ENCODE data around the gene VEZT. TPM values are rescaled to one million over a fixed set of nuclear protein-coding genes. Genes with fewer than 3 reads are reported as not detected.

Gene VEZT
- total and polyA plus RNA-seq, 3 experiments from 2014 or later, result 25.7 to 53.6 (median 46.8) TPM

- H3K27ac ChIP-seq (ENCODE audit: low read depth, low read length), result no peak overlapping the region
- no peaks in the 10 kb centered on the region for H3K27me3 Mint-ChIP-seq
- H3K9me3 ChIP-seq (ENCODE audit: low read length), result no peaks in the 10 kb centered on the region
- H3K9me3 Mint-ChIP-seq, result no peaks in the 10 kb centered on the region
- peaks cover 0 to 4% (median 3%) of the 10 kb centered on the region in 3 donors for H3K4me1 Mint-ChIP-seq
- H3K36me3 ChIP-seq (ENCODE audit: insufficient read depth, low read length), result peaks cover 33% of the 10 kb centered on the region
- H3K27ac Mint-ChIP-seq, result no peak overlapping the region
- ChIA-PET CTCF (interaction anchor here (0.6 kb wide), 1 partner anchor 48 kb away, joined by 3 read pairs; no protein-coding TSS in a partner anchor), POLR2A (no interaction called here)
- H3K4me3 Mint-ChIP-seq, result no peak overlapping the region
- H3K4me3 ChIP-seq (ENCODE audit: low read length), result no peak overlapping the region
- H3K4me1 ChIP-seq (ENCODE audit: insufficient read depth, low read length), result no peaks in the 10 kb centered on the region
- H3K27me3 ChIP-seq (ENCODE audit: insufficient read depth, low read length, poor library complexity, severe bottlenecking), result no peaks in the 10 kb centered on the region
- no peak for DNase-seq
- peaks cover 8 to 73% (median 35%) of the 10 kb centered on the region in 3 donors for H3K36me3 Mint-ChIP-seq
Measured at GRCh38 chr12:95258151-95258550, 40.5 kb downstream of the VEZT start.

GRCh38 chr12:95258803-95259202 is 41.2 kb downstream of the VEZT start:
- DNase-seq, result no peak

GRCh38 chr12:95259368-95259767 is 41.8 kb downstream of the VEZT start:
- Mint-ChIP-seq H3K27ac (no peak overlapping the region), H3K9me3 (no peaks in the 10 kb centered on the region)
- POLR2A ChIA-PET, result no interaction called here

More at GRCh38 chr12:95258803-95259202, 41.2 kb downstream of the VEZT start:
- no peak overlapping the region for H3K27ac ChIP-seq (ENCODE audit: low read depth, low read length)
- H3K27me3 ChIP-seq (ENCODE audit: insufficient read depth, low read length, poor library complexity, severe bottlenecking), result no peaks in the 10 kb centered on the region
- H3K27me3 Mint-ChIP-seq, result no peaks in the 10 kb centered on the region
- no peaks in the 10 kb centered on the region for H3K4me1 ChIP-seq (ENCODE audit: insufficient read depth, low read length)
- POLR2A ChIA-PET, result no interaction called here
- peaks cover 0 to 4% (median 3%) of the 10 kb centered on the region in 3 donors for H3K4me1 Mint-ChIP-seq
- no peaks in the 10 kb centered on the region for H3K9me3 ChIP-seq (ENCODE audit: low read length)
- no peak overlapping the region for H3K4me3 Mint-ChIP-seq
- no peak overlapping the region for H3K4me3 ChIP-seq (ENCODE audit: low read length)
- H3K27ac Mint-ChIP-seq, result peak overlapping the region in 1 of 8 donors; percentile 22
- H3K36me3 Mint-ChIP-seq, result peaks cover 7 to 74% (median 30%) of the 10 kb centered on the region in 3 donors
- CTCF ChIA-PET, result no interaction called here
- H3K9me3 Mint-ChIP-seq, result no peaks in the 10 kb centered on the region
- H3K36me3 ChIP-seq (ENCODE audit: insufficient read depth, low read length), result peaks cover 31% of the 10 kb centered on the region

GRCh38 chr12:95261109-95261508 is 43.5 kb downstream of the VEZT start:
- Mint-ChIP-seq H3K36me3 (peaks cover 4 to 68% (median 23%) of the 10 kb centered on the region in 3 donors), H3K4me1 (peaks cover 0 to 3% (median 0%) of the 10 kb centered on the region in 3 donors), H3K9me3 (no peaks in the 10 kb centered on the region), H3K27ac (no peak overlapping the region), H3K4me3 (no peak overlapping the region), H3K27me3 (no peaks in the 10 kb centered on the region)
- POLR2A ChIA-PET, result no interaction called here
- Histone ChIP-seq H3K4me3 (ENCODE audit: low read length) (no peak overlapping the region), H3K4me1 (ENCODE audit: insufficient read depth, low read length) (no peaks in the 10 kb centered on the region), H3K27me3 (ENCODE audit: insufficient read depth, low read length, poor library complexity, severe bottlenecking) (no peaks in the 10 kb centered on the region), H3K36me3 (ENCODE audit: insufficient read depth, low read length) (peaks cover 25% of the 10 kb centered on the region), H3K9me3 (ENCODE audit: low read length) (no peaks in the 10 kb centered on the region), H3K27ac (ENCODE audit: low read depth, low read length) (no peak overlapping the region)
- no peak for DNase-seq
- CTCF ChIA-PET, result no interaction called here

More at GRCh38 chr12:95259368-95259767, 41.8 kb downstream of the VEZT start:
- H3K27me3 Mint-ChIP-seq, result no peaks in the 10 kb centered on the region
- CTCF ChIA-PET, result no interaction called here
- Histone ChIP-seq H3K36me3 (ENCODE audit: insufficient read depth, low read length) (peaks cover 31% of the 10 kb centered on the region), H3K4me1 (ENCODE audit: insufficient read depth, low read length) (no peaks in the 10 kb centered on the region), H3K27ac (ENCODE audit: low read depth, low read length) (no peak overlapping the region), H3K4me3 (ENCODE audit: low read length) (no peak overlapping the region), H3K9me3 (ENCODE audit: low read length) (no peaks in the 10 kb centered on the region), H3K27me3 (ENCODE audit: insufficient read depth, low read length, poor library complexity, severe bottlenecking) (no peaks in the 10 kb centered on the region)
- no peak overlapping the region for H3K4me3 Mint-ChIP-seq
- peaks cover 9 to 77% (median 30%) of the 10 kb centered on the region in 3 donors for H3K36me3 Mint-ChIP-seq
- H3K4me1 Mint-ChIP-seq, result peaks cover 0 to 4% (median 3%) of the 10 kb centered on the region in 3 donors
- no peak for DNase-seq

GRCh38 chr12:95262808-95263207 is 45.2 kb downstream of the VEZT start:
- CTCF ChIA-PET, result no interaction called here
- DNase-seq, result no peak
- Mint-ChIP-seq H3K4me3 (no peak overlapping the region), H3K4me1 (peaks cover 0 to 3% (median 0%) of the 10 kb centered on the region in 3 donors), H3K9me3 (no peaks in the 10 kb centered on the region), H3K27me3 (no peaks in the 10 kb centered on the region), H3K36me3 (peaks cover 8 to 65% (median 20%) of the 10 kb centered on the region in 3 donors), H3K27ac (peak overlapping the region in 1 of 8 donors; percentile 6)
- Histone ChIP-seq H3K9me3 (ENCODE audit: low read length) (no peaks in the 10 kb centered on the region), H3K27me3 (ENCODE audit: insufficient read depth, low read length, poor library complexity, severe bottlenecking) (no peaks in the 10 kb centered on the region), H3K4me3 (ENCODE audit: low read length) (no peak overlapping the region), H3K4me1 (ENCODE audit: insufficient read depth, low read length) (no peaks in the 10 kb centered on the region), H3K27ac (ENCODE audit: low read depth, low read length) (no peak overlapping the region), H3K36me3 (ENCODE audit: insufficient read depth, low read length) (peaks cover 22% of the 10 kb centered on the region)
- POLR2A ChIA-PET, result no interaction called here

GRCh38 chr12:95265765-95266164 is 48.2 kb downstream of the VEZT start:
- H3K36me3 Mint-ChIP-seq, result peaks cover 8 to 64% (median 17%) of the 10 kb centered on the region in 3 donors
- H3K27ac Mint-ChIP-seq, result no peak overlapping the region
- CTCF ChIA-PET, result interaction anchor here (0.9 kb wide), 1 partner anchor 11 kb away, joined by 3 read pairs; no protein-coding TSS in a partner anchor
- H3K4me1 Mint-ChIP-seq, result peaks cover 0 to 1% (median under 1%) of the 10 kb centered on the region in 3 donors
- H3K4me3 Mint-ChIP-seq, result no peak overlapping the region
- no peaks in the 10 kb centered on the region for H3K27me3 ChIP-seq (ENCODE audit: insufficient read depth, low read length, poor library complexity, severe bottlenecking)
- no peaks in the 10 kb centered on the region for H3K4me1 ChIP-seq (ENCODE audit: insufficient read depth, low read length)
- H3K36me3 ChIP-seq (ENCODE audit: insufficient read depth, low read length), result peaks cover 27% of the 10 kb centered on the region
- no peak overlapping the region for H3K4me3 ChIP-seq (ENCODE audit: low read length)
- H3K27me3 Mint-ChIP-seq, result no peaks in the 10 kb centered on the region
- DNase-seq, result no peak
- H3K9me3 ChIP-seq (ENCODE audit: low read length), result no peaks in the 10 kb centered on the region
- POLR2A ChIA-PET, result no interaction called here
- no peaks in the 10 kb centered on the region for H3K9me3 Mint-ChIP-seq
- no peak overlapping the region for H3K27ac ChIP-seq (ENCODE audit: low read depth, low read length)

GRCh38 chr12:95266254-95266653 is 48.6 kb downstream of the VEZT start:
- Histone ChIP-seq H3K36me3 (ENCODE audit: insufficient read depth, low read length) (peaks cover 29% of the 10 kb centered on the region), H3K27me3 (ENCODE audit: insufficient read depth, low read length, poor library complexity, severe bottlenecking) (no peaks in the 10 kb centered on the region), H3K4me3 (ENCODE audit: low read length) (no peak overlapping the region), H3K27ac (ENCODE audit: low read depth, low read length) (no peak overlapping the region), H3K4me1 (ENCODE audit: insufficient read depth, low read length) (no peaks in the 10 kb centered on the region), H3K9me3 (ENCODE audit: low read length) (no peaks in the 10 kb centered on the region)
- peaks cover 8 to 67% (median 18%) of the 10 kb centered on the region in 3 donors for H3K36me3 Mint-ChIP-seq
- H3K27me3 Mint-ChIP-seq, result no peaks in the 10 kb centered on the region
- CTCF ChIA-PET, result interaction anchor here (0.9 kb wide), 1 partner anchor 11 kb away, joined by 3 read pairs; no protein-coding TSS in a partner anchor
- no peaks in the 10 kb centered on the region for H3K9me3 Mint-ChIP-seq
- no peak for DNase-seq
- H3K4me1 Mint-ChIP-seq, result peaks cover 0 to 1% (median 0%) of the 10 kb centered on the region in 3 donors
- POLR2A ChIA-PET, result no interaction called here
- H3K27ac Mint-ChIP-seq, result no peak overlapping the region
- no peak overlapping the region for H3K4me3 Mint-ChIP-seq

GRCh38 chr12:95269892-95270291 is 52.3 kb downstream of the VEZT start:
- peaks cover 3 to 62% (median 26%) of the 10 kb centered on the region in 3 donors for H3K36me3 Mint-ChIP-seq
- Histone ChIP-seq H3K9me3 (ENCODE audit: low read length) (no peaks in the 10 kb centered on the region), H3K27me3 (ENCODE audit: insufficient read depth, low read length, poor library complexity, severe bottlenecking) (no peaks in the 10 kb centered on the region), H3K4me3 (ENCODE audit: low read length) (no peak overlapping the region), H3K36me3 (ENCODE audit: insufficient read depth, low read length) (peaks cover 21% of the 10 kb centered on the region), H3K4me1 (ENCODE audit: insufficient read depth, low read length) (no peaks in the 10 kb centered on the region), H3K27ac (ENCODE audit: low read depth, low read length) (no peak overlapping the region)
- POLR2A ChIA-PET, result no interaction called here
- H3K27me3 Mint-ChIP-seq, result no peaks in the 10 kb centered on the region
- H3K4me3 Mint-ChIP-seq, result no peak overlapping the region
- DNase-seq, result no peak
- CTCF ChIA-PET, result no interaction called here
- no peaks in the 10 kb centered on the region for H3K9me3 Mint-ChIP-seq
- no peak overlapping the region for H3K27ac Mint-ChIP-seq
- H3K4me1 Mint-ChIP-seq, result peaks cover 0 to 4% (median 1%) of the 10 kb centered on the region in 3 donors
